Measurements from ENCODE around the gene RGS7. TPM values are rescaled to one million over a fixed set of nuclear protein-coding genes. Genes with fewer than 3 reads are reported as not detected.

RGS7 gene
- total and polyA plus RNA-seq, 2 of the 8 experiments (the other 6 are each of a cell fraction or from before 2014, with no cell fraction given), result 1.6 to 3.0 TPM

DNA sequence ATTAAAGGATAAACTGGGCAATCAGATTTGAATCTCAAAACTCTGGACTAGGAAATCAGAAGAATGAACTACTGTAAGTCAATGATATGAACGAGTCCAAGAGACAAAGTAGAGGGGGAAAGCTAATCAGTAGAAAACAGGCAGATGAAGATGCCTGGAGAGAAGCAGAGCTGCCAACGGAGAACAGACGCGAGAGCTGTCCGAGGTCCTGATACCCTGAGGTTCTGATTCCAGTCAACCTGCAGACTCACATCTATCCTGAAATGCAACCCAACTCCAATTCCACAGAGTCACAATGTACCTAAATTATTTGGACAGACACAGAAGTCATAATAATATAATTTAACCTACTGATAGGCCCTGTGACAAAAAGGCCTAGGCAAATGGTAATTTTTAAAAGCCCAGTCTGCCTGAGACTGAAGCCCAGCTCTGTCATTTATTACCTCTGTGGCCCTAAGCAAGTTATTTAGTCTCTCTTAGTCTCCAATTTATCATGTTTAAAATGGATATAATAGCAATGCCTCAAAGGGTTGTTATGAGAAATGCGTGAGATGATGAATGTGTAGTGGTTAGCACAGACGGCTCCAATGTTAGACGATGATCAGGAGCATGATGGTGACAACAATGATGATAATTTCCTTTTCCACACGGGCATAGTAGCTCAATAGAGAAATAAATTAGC lies 33.4 kb downstream of the RGS7 start (continued):
- TF ChIP-seq BCL11A (IDR thresholded peaks at IDR 0.05; ENCODE audit: low read depth in 2 of 2, low read length in 2 of 2) (no peak), SP2 (IDR thresholded peaks at IDR 0.05; ENCODE audit: low read length) (no peak), SIN3A (conservative IDR thresholded peaks at IDR 0.05 in 1 of 2, IDR thresholded peaks at IDR 0.05 in 1 of 2; ENCODE audit: low read depth in 1 of 2, low read length in 2 of 2) (peak; percentile 80 to 81; a peak in 2 of 4 replicates), BRCA1 (IDR thresholded peaks at IDR 0.05; ENCODE audit: low read depth, low read length) (no peak)
